Lower leg skin (tissue), 3 donors: ENCODE results near the gene IMPDH1.

Experiments used
- CTCF ChIP-seq, 3 donors: fragments of 450-650 bp; IDR thresholded peaks; one replicate each; pipeline ENCODE4 v1.5.1; 2016; ENCODE audit warnings: antibody characterized with exemption in 3 of 3, mild to moderate bottlenecking in 3 of 3, moderate library complexity in 2 of 3
- POLR2A ChIP-seq, 2 donors: fragments of 450-650 bp; IDR thresholded peaks; one replicate each; pipeline ENCODE4 v1.6.1; 2016 to 2017; ENCODE audit warnings: antibody characterized with exemption in 2 of 2, mild to moderate bottlenecking in 1 of 2, moderate library complexity in 1 of 2

- TF ChIP-seq CTCF (IDR thresholded peaks at IDR 0.05), result no peak
- no peak for TF ChIP-seq POLR2A (IDR thresholded peaks at IDR 0.05)
These were observed 57.1 kb downstream of the IMPDH1 start for GRCh38 chr7:128352636-128353035.
